Myocyte (in vitro differentiated cells): Measurements from ENCODE around the gene TRMU. TPM values are rescaled to one million over a fixed set of nuclear protein-coding genes. Genes with fewer than 3 reads are reported as not detected.

Experiments
- DNase-seq: peaks from one replicate; pipeline ENCODE4 v3.0.0-alpha.2; 2012; ENCODE audit warnings: low read depth
- total RNA-seq: library from RNA; depleted of rRNA; stranded (reverse); fragments of >200 nt; gene quantifications from 2 replicates; pipeline ENCODE4 v1.2.3, GENCODE V29; 2014

The TRMU gene
- total RNA-seq, 1 donor from 2014 or later: 40.2 TPM

DNA sequence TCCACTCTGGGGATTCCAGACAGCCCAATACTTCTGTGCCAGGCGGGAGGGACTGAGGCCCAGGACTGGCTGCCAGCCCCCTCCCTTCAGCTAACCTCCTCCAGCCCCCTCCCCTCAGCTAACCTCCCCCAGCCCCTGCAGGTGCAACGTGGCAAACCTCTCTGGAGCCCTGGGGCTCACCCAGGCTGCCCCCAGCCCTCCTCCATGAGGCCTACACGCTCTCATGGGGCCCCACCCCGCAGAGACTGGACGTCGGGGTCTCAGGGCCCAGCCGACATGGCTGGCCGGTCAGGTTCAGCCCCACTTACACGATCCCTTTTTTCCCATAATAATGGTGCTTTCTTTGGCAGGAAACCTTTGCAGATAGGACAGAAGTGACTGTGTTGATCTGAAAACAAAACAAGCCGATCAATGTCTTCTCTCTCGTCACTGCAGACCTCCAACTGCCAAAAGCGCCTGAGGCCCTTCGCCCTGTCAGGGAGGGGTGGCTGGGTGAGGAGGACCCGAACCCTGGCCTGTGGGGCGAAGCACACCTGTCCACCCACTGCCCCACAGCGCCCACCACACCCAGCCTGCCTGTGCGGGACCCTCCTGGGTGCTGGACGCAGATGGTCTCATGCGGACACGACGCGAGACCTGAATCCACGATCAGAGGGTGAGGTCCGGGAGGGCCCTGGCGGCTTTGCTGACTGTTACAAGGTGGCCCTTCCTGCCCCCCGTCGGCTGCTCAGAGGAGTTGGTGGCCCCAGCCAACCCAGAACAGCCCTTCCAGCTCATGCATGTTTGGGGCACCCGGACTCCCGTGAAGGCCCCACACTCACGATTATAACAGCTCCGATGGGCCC lies 33.6 kb downstream of the TRMU start:
- no peak for DNase-seq

DNA sequence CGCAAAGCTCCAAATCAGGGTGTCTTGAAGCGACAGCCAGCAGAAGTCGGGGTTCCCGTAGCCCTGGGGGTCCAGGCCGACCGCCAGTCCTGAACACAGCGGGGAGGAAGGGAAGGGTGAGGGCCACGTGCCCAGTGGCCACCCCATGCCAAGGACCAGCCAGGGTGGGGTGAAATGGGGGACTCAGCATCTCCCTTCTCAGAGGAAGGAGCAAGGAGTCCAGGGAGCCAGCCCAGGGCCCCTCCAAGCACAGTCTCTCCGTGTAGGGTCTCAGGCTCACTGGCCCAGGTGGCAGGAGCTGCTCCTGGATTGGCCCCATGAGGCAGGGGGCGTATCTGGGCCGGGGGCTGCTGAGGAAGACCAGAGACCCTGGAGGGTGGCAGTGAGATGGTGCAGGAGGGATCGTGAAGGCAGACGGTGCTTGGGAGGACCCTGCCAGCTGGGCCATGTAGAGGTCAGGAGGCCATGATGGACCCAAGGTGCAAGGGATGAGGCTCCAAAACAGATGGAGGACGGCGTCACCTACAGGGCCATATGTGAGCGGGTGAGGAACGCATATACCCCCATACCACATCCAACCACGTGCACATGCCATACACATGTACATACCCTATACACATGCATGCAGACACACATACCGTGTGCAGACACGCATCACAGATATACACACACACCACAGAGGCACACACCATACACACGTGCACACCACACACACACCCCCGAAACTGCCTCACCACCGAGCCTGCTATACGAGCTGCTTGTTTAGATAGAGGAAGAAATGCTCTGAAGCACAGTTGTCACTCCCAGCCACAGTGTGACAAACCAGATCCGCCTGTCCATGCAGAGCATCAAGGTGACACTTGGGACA lies 34.4 kb downstream of the TRMU start:
- no peak for DNase-seq

- DNase-seq: no peak
Observed at GRCh38 chr22:46370584-46371291, 35.2 kb downstream of the TRMU start.

DNA sequence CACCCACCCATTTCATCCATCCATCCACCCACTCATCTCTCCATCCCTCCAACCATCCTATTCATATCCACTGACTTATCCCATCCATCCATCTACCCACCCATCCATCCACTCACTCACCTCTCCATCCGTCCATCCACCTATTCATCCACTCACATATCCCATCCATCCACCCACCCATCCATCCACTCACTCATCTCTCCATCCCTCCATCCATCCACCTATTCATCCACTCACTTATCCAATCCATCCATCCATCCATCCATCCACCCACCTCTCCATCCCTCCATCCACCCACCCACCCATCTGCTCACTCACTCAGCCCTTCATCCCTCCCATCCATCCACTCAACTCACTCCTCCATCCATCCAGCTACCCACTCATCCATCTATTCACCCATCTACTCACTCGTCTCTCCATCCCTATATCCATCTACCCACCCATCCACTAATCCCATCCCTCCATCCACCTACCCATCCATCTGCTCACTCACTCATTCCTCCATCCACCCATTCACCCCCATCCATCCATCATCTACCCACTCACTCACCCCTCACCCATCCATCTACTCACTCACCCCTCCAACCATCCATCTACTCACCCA lies 36.2 kb downstream of the TRMU start:
- DNase-seq: no peak

DNA sequence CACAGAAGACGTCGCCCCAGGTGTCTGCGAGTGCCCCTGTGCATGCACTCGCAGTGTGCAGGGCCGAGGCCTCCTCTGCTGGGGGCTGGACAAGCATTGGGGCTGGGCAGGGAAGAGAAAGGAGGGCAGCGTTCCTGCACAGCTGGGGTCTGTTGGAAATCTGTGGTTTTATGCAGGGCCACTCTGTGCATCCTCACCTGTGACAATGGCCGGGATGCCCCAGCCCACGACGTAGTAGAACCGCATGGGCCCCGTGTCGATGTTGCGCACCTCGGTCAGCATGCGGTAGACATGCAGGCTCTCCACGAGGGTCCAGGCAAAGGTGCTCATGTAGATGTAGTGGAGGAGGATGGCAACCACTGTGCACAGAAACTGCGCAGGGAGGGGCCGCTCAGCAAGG lies 37.2 kb downstream of the TRMU start:
- DNase-seq: no peak

GRCh38 chr22:46373159-46373558 lies 37.6 kb downstream of the TRMU start:
- peak; percentile 53 for DNase-seq

DNA sequence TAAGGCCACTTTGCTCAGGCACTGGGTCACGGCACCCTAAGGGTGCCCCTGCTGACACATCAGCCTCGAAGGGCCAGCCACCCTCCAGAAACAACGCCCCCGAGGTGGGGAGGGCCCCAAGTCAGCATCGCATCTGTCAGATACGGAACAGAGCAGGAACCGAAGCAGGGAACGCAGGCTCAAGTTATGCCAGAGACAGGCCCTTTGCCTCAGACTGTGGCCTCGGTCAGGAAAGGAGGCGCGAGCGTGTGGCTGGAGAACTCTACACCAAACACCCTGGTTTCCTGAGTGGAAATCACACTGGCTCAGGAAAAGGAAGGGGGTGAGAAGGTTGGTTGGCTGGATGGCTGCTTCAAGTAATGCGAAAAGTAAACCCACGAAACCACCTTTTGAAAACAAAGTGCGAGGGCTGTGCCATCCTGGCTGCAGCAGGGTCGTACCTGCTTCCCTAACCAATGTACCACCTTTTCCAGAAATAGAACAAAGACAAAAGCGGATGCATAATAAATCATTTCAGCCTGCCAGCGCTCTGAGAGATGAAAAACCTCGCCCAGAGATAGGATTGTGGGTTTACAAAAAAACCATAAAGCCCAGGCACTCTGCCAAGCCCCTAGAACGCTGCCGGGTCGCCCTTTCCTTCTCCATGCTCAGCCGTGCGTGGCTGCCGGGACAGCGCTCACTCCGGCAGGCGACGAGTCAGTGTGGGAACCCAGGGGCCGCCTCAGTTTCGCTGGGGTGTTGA lies 38.6 kb downstream of the TRMU start:
- DNase-seq: no peak

DNA sequence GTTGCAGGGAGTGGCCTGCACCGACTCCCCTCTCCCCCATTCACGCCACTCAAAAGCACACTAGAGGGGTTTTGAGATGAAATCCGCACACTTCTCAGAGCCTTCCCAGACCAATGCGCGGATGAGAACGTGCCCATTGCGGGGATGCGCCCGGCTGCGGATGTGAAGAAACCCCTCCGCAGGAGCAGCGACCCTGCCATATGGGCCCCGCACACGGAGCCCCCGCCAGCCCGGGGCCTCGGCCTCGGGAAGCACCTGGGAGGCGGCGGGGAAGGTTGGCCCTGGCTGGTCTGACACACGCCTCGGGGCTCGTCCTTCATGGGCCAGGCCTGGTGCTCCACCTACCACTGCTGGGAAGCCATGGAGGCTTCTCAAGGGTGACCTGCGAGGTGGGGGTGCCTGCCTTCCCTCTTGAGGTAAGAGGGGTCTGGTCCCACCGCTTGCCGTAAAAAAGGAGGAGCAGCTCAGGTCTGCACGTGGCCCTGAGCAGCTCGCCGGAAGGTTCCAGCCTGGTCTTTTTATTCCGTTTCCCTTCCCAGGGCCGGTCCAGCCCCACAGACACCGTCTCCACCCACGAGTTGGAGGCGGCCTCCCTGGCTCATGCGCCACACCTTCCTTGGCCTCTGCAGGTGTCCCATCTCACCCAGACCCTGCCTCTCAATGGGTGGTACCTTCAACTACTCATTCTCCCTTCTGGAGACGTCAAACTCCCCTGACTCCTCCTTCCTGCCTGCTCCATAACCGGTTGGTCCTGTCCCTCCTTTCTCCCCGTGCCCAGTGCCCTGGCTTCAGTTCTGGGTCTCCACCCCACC lies 39.4 kb downstream of the TRMU start:
- no peak for DNase-seq

DNA sequence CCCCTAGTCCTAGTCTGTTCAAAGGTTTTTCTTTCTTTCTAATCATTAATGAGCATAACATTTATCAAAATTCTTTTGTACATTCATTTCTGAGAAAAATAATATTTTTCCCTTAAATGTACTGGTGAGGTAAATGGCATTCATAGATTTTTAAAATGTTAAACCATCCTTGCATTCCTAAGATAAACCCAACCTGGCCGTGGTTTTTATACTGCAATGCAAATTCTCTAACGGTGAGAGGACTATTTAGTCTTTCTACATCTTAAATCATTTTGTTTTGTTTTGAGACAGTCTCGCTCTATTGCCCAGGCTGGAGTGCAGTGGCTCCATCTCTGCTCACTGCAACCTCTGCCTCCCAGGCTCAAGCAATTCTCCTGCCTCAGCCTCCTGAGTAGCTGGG lies 40.6 kb downstream of the TRMU start:
- no peak for DNase-seq

DNA sequence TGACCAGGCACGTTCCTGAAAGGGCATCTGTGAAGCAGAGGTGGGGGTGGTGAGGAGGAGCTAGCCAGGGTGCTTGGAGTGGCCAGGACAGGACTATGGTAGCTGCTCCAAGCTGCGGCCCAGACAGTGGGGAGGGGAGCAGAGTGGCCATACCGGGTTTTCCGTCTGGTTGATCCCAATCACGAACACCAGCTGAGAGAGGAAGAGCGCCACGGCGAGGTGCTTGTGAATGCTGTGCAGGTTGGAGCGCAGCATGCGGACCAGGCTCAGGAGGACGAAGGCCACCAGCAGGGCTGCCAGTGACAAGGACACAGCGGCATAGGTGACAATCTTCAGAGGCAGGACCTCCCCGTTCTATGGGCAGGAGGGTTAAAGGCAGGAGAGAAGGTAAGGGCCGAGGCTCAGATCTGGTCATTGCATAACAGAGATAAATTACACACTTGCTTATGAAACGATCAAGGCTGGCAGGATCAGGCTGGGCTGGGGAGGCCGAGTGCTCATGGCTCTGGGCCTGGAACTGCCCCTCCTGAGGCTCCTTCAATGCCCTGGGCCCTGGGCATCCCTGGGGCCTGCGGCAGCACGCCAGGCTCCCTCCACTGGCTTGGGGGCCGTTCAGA lies 41.5 kb downstream of the TRMU start:
- peak; percentile 43 for DNase-seq

GRCh38 chr22:46377525-46378425 lies 42.3 kb downstream of the TRMU start:
- peak; percentile 89 for DNase-seq

- peak; percentile 56 for DNase-seq
Observed at GRCh38 chr22:46378426-46379065, 43.0 kb downstream of the TRMU start.

GRCh38 chr22:46379066-46379930 lies 43.8 kb downstream of the TRMU start:
- DNase-seq: no peak

DNA sequence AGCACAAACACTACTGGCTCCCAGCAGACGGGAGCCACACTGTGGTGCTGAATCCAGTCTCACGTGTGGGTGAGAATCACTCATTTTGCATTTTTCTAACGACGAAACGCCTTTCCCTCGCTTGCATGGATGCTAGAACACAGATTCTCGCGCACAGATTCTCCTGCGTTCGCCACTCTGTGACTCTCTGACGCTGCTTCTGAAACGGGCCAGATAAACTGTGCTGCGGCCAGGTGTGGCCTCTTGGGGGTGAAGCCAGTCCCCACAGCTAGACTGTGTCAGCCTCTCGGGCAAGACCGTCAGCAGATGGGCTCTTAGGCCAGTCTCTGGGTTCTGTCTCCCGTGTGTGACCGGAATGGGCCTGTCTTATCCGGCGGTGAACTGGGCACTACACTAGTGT lies 44.6 kb downstream of the TRMU start:
- no peak for DNase-seq

DNA sequence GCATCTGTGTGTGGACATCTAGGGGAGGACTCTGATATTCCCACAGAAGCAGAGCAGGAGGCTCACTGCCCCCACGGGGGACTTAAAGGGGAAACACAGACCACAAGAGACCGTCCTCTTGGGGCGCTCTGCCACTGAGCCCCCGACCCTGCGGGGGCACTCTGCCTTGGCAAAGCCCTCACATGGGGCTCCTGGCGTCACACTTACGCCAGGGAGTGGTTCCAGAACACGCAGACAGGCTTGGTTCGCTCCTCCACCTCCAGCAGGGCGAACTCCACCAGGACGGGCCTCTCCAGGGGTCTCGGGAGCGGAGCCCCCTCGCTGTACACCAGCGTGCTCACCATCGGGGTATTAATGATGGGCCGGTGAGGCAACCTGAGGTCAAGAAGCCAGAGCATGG lies 45.1 kb downstream of the TRMU start:
- no peak for DNase-seq

DNA sequence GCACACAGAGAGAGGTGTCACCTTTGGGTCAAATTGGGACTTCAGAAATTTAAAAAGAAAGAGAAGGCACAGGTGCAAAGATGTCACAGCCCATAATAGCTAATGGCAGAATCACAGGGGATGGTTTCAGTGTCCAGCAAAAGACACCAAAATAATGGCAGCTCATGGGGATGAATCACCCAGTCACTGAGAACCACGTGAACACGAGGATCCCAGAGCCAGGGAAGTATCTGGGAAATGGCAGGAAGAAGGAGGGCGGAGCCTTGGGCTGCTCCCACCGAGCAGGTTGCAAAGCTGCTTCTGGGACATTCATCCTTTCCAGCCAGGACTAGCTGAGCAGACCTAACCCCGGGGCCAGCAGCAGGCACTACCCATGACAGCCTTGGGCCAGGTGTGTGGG lies 45.6 kb downstream of the TRMU start:
- DNase-seq: peak; percentile 70

GRCh38 chr22:46381731-46382130 lies 46.2 kb downstream of the TRMU start:
- DNase-seq: no peak
